Esophagus muscularis mucosa (tissue), 4 donors: Measurements from ENCODE around the gene PTPN4. TPM values are rescaled to one million over a fixed set of nuclear protein-coding genes. Genes with fewer than 3 reads are reported as not detected.
"Not testable (repeated sequence)": the region's sequence is repeated elsewhere in the genome, so short reads cannot be mapped to it uniquely, and the experiment has no call there.

Experiments used
- DNase-seq: peaks from one replicate; pipeline ENCODE4 v3.0.0-alpha.2; 2017; ENCODE audit errors: extremely low spot score
- H3K27ac ChIP-seq, 4 donors: fragments of 200-600 bp; sonication (generic); replicated peaks in 1 of 4; 1 replicate in 3 of 4; 2 replicates in 1 of 4; pipeline ENCODE4 v1.5.1; 2016 to 2019; ENCODE audit warnings: mild to moderate bottlenecking in 1 of 4
- H3K27me3 ChIP-seq, 4 donors: fragments of 200-600 bp; sonication (generic); one replicate each; pipeline versions ENCODE4 v1.5.1 to v1.6.0; 2016 to 2019
- H3K36me3 ChIP-seq, 4 donors: fragments of 200-600 bp; sonication (generic); one replicate each; pipeline ENCODE4 v1.5.1; 2016 to 2019
- H3K4me1 ChIP-seq, 4 donors: fragments of 200-600 bp; sonication (generic); one replicate each; pipeline ENCODE4 v1.5.1; 2016 to 2019
- H3K4me3 ChIP-seq, 4 donors: fragments of 200-600 bp; sonication (generic); 1 replicate in 2 of 4; 2 replicates in 2 of 4; pipeline ENCODE4 v1.5.1; 2016 to 2019; ENCODE audit warnings: mild to moderate bottlenecking in 4 of 4, moderate library complexity in 1 of 4
- H3K9me3 ChIP-seq, 4 donors: fragments of 200-600 bp; sonication (generic); 1 replicate in 3 of 4; 2 replicates in 1 of 4; pipeline ENCODE4 v1.5.1; 2016 to 2019
- CTCF ChIP-seq, 3 experiments: fragments of 200-600 bp in 2 of 3; fragments of 450-650 bp in 1 of 3; sonication (generic) in 2 of 3; IDR thresholded peaks; one replicate each; pipeline ENCODE4 v1.5.1; 2017 to 2019; ENCODE audit warnings: antibody characterized with exemption in 3 of 3, mild to moderate bottlenecking in 2 of 3, moderate library complexity in 1 of 3
- EP300 ChIP-seq: sonication (generic); formaldehyde crosslinking; IDR thresholded peaks from one replicate; pipeline ENCODE4 v1.6.1; 2017; ENCODE audit warnings: antibody characterized with exemption
- POLR2A ChIP-seq: fragments of 450-650 bp; IDR thresholded peaks from one replicate; pipeline ENCODE4 v1.6.1; 2017; ENCODE audit warnings: antibody characterized with exemption, moderate library complexity, mild to moderate bottlenecking, low read depth
- POLR2AphosphoS5 ChIP-seq, 2 donors: sonication (generic); formaldehyde crosslinking; IDR thresholded peaks; one replicate each; pipeline ENCODE4 v1.6.1; 2017; ENCODE audit warnings: antibody characterized with exemption in 2 of 2
- WGBS: methylation state at CpG from one replicate; pipeline ENCODE4 v1.1.5; 2018; 5-methylcytosine and 5-hydroxymethylcytosine counted together
- intact Hi-C: fragments of 100-400 bp; cut with DNase I; formaldehyde crosslinking; loops from one replicate; pipeline ENCODE4 v1.15.1; 2023
- total RNA-seq, 4 donors: library from RNA; depleted of rRNA; stranded (reverse); fragments of >200 nt; gene quantifications; one replicate each; pipeline versions ENCODE4 v1.1.0 to v1.2.1, GENCODE V29; 2016

PTPN4 gene
- total RNA-seq, 4 donors from 2014 or later, result 21.3 to 39.9 (median 24.7) TPM

DNA sequence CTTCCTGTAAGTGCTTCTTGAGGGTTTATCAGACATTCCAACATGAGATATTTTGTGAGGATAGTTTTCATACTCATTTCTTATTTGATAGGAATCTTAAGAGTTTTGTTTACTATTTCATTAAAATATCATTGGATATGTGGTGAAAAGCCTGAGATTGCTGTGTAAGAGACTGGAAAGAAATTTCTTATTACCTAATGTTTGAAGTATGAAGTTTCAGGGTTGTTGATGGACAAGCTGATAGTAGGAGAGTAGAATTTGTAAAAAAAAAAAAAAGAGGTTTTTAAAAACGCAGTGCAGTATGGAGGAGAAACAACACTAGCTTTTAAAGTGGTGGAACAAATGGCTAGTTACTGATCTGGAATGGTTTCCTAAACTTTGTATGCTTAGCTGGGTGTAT lies 260.8 kb downstream of the PTPN4 start:
- Histone ChIP-seq H3K27ac (no peak overlapping the region), H3K27me3 (no peaks in the 10 kb centered on the region), H3K4me3 (no peak overlapping the region), H3K9me3 (no peaks in the 10 kb centered on the region), H3K4me1 (no peaks in the 10 kb centered on the region), H3K36me3 (peaks cover 0 to 3% (median 0%) of the 10 kb centered on the region in 4 donors)
- intact Hi-C loops, result no loop called here
- TF ChIP-seq POLR2AphosphoS5 (IDR thresholded peaks at IDR 0.05) (no peak), EP300 (no peak), POLR2A (no peak), CTCF (IDR thresholded peaks at IDR 0.05) (no peak)
- WGBS, result 74% methylated on average over 1 of the region's 1 CpG
- DNase-seq, result no peak

- H3K9me3 ChIP-seq, H3K4me3 ChIP-seq, H3K4me1 ChIP-seq, H3K27me3 ChIP-seq, intact Hi-C loops, DNase-seq, H3K27ac ChIP-seq, H3K36me3 ChIP-seq: not testable (repeated sequence)
- WGBS, result 100% methylated on average over 1 of the region's 1 CpG
Observed at GRCh38 chr2:120022505-120022904, 262.8 kb downstream of the PTPN4 start.

GRCh38 chr2:120026890-120027289 lies 267.2 kb downstream of the PTPN4 start:
- 96% methylated on average over 2 of the region's 2 CpGs for WGBS
- Histone ChIP-seq H3K36me3 (no peaks in the 10 kb centered on the region), H3K4me3 (no peak overlapping the region), H3K27me3 (no peaks in the 10 kb centered on the region), H3K4me1 (peaks cover 0 to under 1% (median 0%) of the 10 kb centered on the region in 4 donors), H3K27ac (no peak overlapping the region), H3K9me3 (no peaks in the 10 kb centered on the region)
- intact Hi-C loops, result no loop called here
- no peak for TF ChIP-seq POLR2AphosphoS5 (IDR thresholded peaks at IDR 0.05)
- peak in 1 of 3 experiments; percentile 12 for TF ChIP-seq CTCF (IDR thresholded peaks at IDR 0.05)
- DNase-seq, result no peak

- H3K4me3 ChIP-seq, result no peak overlapping the region
- DNase-seq, result no peak
- WGBS, result 96% methylated on average over 5 of the region's 5 CpGs
- H3K9me3 ChIP-seq, result no peaks in the 10 kb centered on the region
- no peaks in the 10 kb centered on the region for H3K36me3 ChIP-seq
- intact Hi-C loops, result no loop called here
- TF ChIP-seq POLR2A (no peak), EP300 (no peak), POLR2AphosphoS5 (IDR thresholded peaks at IDR 0.05) (no peak), CTCF (IDR thresholded peaks at IDR 0.05) (no peak)
- no peaks in the 10 kb centered on the region for H3K27me3 ChIP-seq
- no peak overlapping the region for H3K27ac ChIP-seq
- H3K4me1 ChIP-seq, result peaks cover 0 to 7% (median 0%) of the 10 kb centered on the region in 4 donors
Observed at GRCh38 chr2:120028795-120029194, 269.1 kb downstream of the PTPN4 start.

- no peaks in the 10 kb centered on the region for H3K9me3 ChIP-seq
- no peaks in the 10 kb centered on the region for H3K27me3 ChIP-seq
- TF ChIP-seq POLR2A, result no peak
- no peak for TF ChIP-seq CTCF (IDR thresholded peaks at IDR 0.05)
- TF ChIP-seq POLR2AphosphoS5 (IDR thresholded peaks at IDR 0.05), result no peak
- no peak for TF ChIP-seq EP300
- H3K4me1 ChIP-seq, result peaks cover 0 to 14% (median 0%) of the 10 kb centered on the region in 4 donors
- H3K36me3 ChIP-seq, result no peaks in the 10 kb centered on the region
- no peak for DNase-seq
- WGBS, result 89% methylated on average over 15 of the region's 15 CpGs
- no peak overlapping the region for H3K27ac ChIP-seq
- no peak overlapping the region for H3K4me3 ChIP-seq
- intact Hi-C loops, result no loop called here
Observed at GRCh38 chr2:120029672-120030640, 270.2 kb downstream of the PTPN4 start.
